Myocyte (in vitro differentiated cells): ENCODE measurements around the gene PDE4C. TPM values are rescaled to one million over a fixed set of nuclear protein-coding genes. Genes with fewer than 3 reads are reported as not detected.
A peak's percentile ranks its signal among the peaks of the same experiment; 100 is the strongest.

ENCODE experiments used
- DNase-seq: peaks from one replicate; pipeline ENCODE4 v3.0.0-alpha.2; 2012; ENCODE audit warnings: low read depth
- total RNA-seq: library from RNA; depleted of rRNA; stranded (reverse); fragments of >200 nt; gene quantifications from 2 replicates; pipeline ENCODE4 v1.2.3, GENCODE V29; 2014

The PDE4C gene
- total RNA-seq, 1 donor from 2014 or later, result not detected

- DNase-seq, result no peak
Observed at GRCh38 chr19:18202397-18202777, 23.9 kb downstream of the PDE4C start.

GRCh38 chr19:18198374-18198773 lies 27.9 kb downstream of the PDE4C start:
- no peak for DNase-seq

GRCh38 chr19:18197941-18198340 lies 28.3 kb downstream of the PDE4C start:
- no peak for DNase-seq

GRCh38 chr19:18197306-18197705 lies 28.9 kb downstream of the PDE4C start:
- DNase-seq, result no peak

GRCh38 chr19:18196511-18196845 lies 29.8 kb downstream of the PDE4C start:
- no peak for DNase-seq

GRCh38 chr19:18194554-18195238 lies 31.5 kb downstream of the PDE4C start:
- no peak for DNase-seq

GRCh38 chr19:18194181-18194530 lies 32.1 kb downstream of the PDE4C start:
- no peak for DNase-seq

- no peak for DNase-seq
Observed at GRCh38 chr19:18193388-18194180, 32.7 kb downstream of the PDE4C start.

- DNase-seq, result peak; percentile 100
Observed at GRCh38 chr19:18192673-18193387, 33.4 kb downstream of the PDE4C start, which contains the start of gene MPV17L2. Gene MPV17L2 (plus strand): TSS chr19:18193218. CDS start chr19:18193282, 64 bp downstream.

GRCh38 chr19:18191640-18192062 lies 34.6 kb downstream of the PDE4C start:
- no peak for DNase-seq

- DNase-seq, result no peak
Observed at GRCh38 chr19:18190278-18190677, 36.0 kb downstream of the PDE4C start.

GRCh38 chr19:18185538-18185937 lies 40.7 kb downstream of the PDE4C start:
- DNase-seq, result no peak

GRCh38 chr19:18183529-18183928 lies 42.7 kb downstream of the PDE4C start:
- no peak for DNase-seq

- DNase-seq, result no peak
Observed at GRCh38 chr19:18179957-18180356, 46.3 kb downstream of the PDE4C start.

GRCh38 chr19:18176367-18177310 lies 49.6 kb downstream of the PDE4C start:
- DNase-seq, result no peak

- no peak for DNase-seq
Observed at GRCh38 chr19:18174983-18175382, 51.3 kb downstream of the PDE4C start.

Other genes with a start within 250 kb of the PDE4C start
- gene ARRDC2, start 218.3 kb downstream of the PDE4C start, total RNA-seq, result 3.8 and 6.3 TPM in 2 replicates
- not detected in 2 replicates for gene IL12RB1, start 139.5 kb downstream of the PDE4C start, total RNA-seq
- 5.8 and 6.2 TPM in 2 replicates for gene MAST3, start 128.7 kb downstream of the PDE4C start, total RNA-seq
- 48.4 and 50.5 TPM in 2 replicates for gene PIK3R2, start 73.3 kb downstream of the PDE4C start, total RNA-seq
- gene IFI30, start 52.6 kb downstream of the PDE4C start, total RNA-seq, result 0.73 and 6.5 TPM in 2 replicates
- 52.1 and 68.6 TPM in 2 replicates for gene MPV17L2, start 33.2 kb downstream of the PDE4C start, total RNA-seq
- 2.7 and 3.4 TPM in 2 replicates for gene RAB3A, start 22.4 kb downstream of the PDE4C start, total RNA-seq
- 1.1 and 1.2 TPM in 2 replicates for gene IQCN, start 48.0 kb upstream of the PDE4C start, total RNA-seq
- gene JUND, start 55.2 kb upstream of the PDE4C start, total RNA-seq, result 244 and 299 TPM in 2 replicates
- 290 and 353 TPM in 2 replicates for gene LSM4, start 96.6 kb upstream of the PDE4C start, total RNA-seq
- 32.1 and 47.9 TPM in 2 replicates for gene PGPEP1, start 114.2 kb upstream of the PDE4C start, total RNA-seq
- 104 and 116 TPM in 2 replicates for gene GDF15, start 159.7 kb upstream of the PDE4C start, total RNA-seq
- gene LRRC25, start 171.2 kb upstream of the PDE4C start, total RNA-seq, result not detected in 2 replicates
- 124 and 134 TPM in 2 replicates for gene SSBP4, start 193.0 kb upstream of the PDE4C start, total RNA-seq
- 5.0 and 11.7 TPM in 2 replicates for gene ISYNA1, start 211.7 kb upstream of the PDE4C start, total RNA-seq